GM23338 (cell line): ENCODE data around the gene PCDHGB3.

ENCODE experiments used
- CREB1 ChIP-seq: fragments of 250-450 bp; sonication (Bioruptor Pico); IDR thresholded peaks from 2 replicates; pipeline ENCODE4 v1.5.0; 2020; ENCODE audit warnings: low read depth, mild to moderate bottlenecking, moderate library complexity
- JUNB ChIP-seq: IDR thresholded peaks from one replicate; pipeline ENCODE4 v1.6.1; 2016; ENCODE audit warnings: antibody characterized with exemption; ENCODE audit not compliant: unreplicated experiment
- POLR2AphosphoS5 ChIP-seq: IDR thresholded peaks from 2 replicates; pipeline ENCODE4 v1.6.1; 2016; ENCODE audit warnings: antibody characterized with exemption, low read depth
- STAT1 ChIP-seq: IDR thresholded peaks from one replicate; pipeline ENCODE4 v1.6.1; 2016; ENCODE audit warnings: antibody characterized with exemption; ENCODE audit not compliant: unreplicated experiment
- TF ChIP-seq, protein P1 (sequence below), 2 experiments: fragments of 200-600 bp in 1 of 2; sonication (generic) in 1 of 2; conservative IDR thresholded peaks; 2 replicates each; pipeline versions ENCODE4 v1.5.1 to v1.6.1; 2016 to 2017; ENCODE audit warnings: antibody characterized with exemption in 2 of 2, low read depth in 2 of 2, mild to moderate bottlenecking in 2 of 2, moderate library complexity in 1 of 2

DNA sequence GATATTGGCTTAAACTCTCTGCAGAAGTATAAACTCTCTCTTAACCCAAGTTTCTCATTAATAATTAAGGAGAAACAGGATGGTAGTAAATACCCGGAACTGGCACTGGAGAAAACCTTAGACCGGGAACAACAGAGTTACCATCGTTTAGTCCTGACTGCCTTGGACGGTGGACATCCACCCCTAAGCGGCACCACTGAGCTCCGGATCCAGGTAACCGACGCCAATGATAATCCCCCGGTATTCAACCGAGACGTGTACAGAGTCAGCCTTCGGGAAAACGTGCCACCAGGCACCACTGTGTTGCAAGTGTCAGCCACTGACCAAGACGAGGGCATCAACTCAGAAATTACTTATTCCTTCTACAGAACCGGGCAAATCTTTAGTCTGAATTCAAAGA, 28.6 kb downstream of the PCDHGB3 start:
- TF ChIP-seq, protein P1, sequence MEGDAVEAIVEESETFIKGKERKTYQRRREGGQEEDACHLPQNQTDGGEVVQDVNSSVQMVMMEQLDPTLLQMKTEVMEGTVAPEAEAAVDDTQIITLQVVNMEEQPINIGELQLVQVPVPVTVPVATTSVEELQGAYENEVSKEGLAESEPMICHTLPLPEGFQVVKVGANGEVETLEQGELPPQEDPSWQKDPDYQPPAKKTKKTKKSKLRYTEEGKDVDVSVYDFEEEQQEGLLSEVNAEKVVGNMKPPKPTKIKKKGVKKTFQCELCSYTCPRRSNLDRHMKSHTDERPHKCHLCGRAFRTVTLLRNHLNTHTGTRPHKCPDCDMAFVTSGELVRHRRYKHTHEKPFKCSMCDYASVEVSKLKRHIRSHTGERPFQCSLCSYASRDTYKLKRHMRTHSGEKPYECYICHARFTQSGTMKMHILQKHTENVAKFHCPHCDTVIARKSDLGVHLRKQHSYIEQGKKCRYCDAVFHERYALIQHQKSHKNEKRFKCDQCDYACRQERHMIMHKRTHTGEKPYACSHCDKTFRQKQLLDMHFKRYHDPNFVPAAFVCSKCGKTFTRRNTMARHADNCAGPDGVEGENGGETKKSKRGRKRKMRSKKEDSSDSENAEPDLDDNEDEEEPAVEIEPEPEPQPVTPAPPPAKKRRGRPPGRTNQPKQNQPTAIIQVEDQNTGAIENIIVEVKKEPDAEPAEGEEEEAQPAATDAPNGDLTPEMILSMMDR (conservative IDR thresholded peaks at IDR 0.05; ENCODE audit: low read depth in 2 of 2) = no peak
- TF ChIP-seq POLR2AphosphoS5 (no peak), STAT1 (no peak), JUNB (no peak), CREB1 (CRISPR knock-in tag) (no peak)
